HG03354 (cell line): Measurements from ENCODE around the gene PTPN7.

Experiments used
- ATAC-seq: cut with Tn5 transposase; IDR thresholded peaks from one replicate; pipeline ENCODE4 v1.9.1; 2021; ENCODE audit warnings: mild to moderate bottlenecking; ENCODE audit not compliant: unreplicated experiment, poor library complexity, severe bottlenecking

Gene PTPN7

DNA sequence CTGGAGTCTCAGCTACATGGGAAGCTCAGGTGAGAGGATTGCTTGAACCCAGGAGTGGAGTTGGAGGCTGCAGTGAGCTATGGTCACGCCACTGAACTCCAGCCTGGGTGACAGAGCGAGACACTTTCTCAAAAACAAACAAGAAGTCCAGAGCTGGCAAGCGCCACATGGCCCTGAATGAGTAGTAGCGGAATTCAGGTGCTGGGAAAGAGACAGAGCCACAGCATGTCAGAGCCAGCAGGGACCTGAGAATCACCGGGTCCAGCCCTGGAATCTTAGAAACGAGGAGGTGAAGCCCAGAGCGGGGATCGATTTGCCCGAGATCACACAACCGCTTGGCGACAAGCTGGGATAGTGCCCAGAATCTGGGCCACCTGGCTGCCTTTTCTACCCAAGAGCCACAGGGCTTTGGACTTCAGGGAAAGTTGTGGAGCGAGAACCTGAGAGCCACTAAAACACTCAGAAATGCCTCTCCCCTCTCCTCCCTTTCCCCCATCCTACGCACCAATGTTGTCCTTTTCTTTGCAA, 25.7 kb downstream of the PTPN7 start:
- ATAC-seq: no peak

- ATAC-seq: no peak
Observed at GRCh38 chr1:202133989-202134388, 26.4 kb downstream of the PTPN7 start.

DNA sequence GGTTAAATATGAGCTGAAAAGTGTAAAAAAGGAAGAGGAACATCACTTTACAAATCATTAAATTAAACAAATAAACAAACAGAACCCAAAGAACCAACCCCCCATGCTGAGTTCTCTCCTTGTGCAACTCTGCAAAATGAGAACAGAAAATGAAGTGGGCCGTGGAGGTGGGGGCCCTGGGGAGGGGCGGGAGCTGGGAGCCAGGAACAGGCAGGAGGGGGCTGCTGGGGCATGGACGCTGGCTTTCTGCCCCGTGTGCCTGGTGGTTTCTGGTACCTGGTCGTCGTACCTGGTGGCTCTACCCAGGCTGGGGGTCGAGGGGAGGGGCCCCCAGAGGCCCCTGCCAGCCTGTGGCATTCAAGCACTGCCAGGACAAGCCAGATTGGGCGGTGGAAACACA, 26.9 kb downstream of the PTPN7 start:
- no peak for ATAC-seq

DNA sequence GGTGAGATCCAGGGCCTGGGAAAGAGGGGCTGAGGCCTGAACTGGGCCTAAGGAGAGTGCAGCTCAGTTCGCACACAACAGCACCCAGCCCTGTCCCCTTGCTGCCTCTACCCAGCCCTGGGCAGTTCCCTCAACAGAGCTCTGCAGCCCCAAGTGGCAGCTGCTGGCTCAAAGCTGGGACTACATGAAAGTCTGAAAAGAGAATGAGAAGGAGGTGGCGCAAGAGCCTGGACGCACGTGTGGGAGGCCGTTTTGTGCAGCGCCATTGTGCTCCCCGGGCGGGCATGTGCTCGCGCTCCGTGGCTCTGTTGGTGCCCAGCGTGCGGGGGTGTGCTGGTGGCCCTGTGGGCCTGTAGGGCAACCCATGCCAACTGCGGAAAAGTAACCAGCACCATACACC, 27.4 kb downstream of the PTPN7 start:
- ATAC-seq: no peak

- no peak for ATAC-seq
Observed at GRCh38 chr1:202131956-202132821, 28.2 kb downstream of the PTPN7 start.

GRCh38 chr1:202130816-202131522, 29.4 kb downstream of the PTPN7 start:
- ATAC-seq: no peak

DNA sequence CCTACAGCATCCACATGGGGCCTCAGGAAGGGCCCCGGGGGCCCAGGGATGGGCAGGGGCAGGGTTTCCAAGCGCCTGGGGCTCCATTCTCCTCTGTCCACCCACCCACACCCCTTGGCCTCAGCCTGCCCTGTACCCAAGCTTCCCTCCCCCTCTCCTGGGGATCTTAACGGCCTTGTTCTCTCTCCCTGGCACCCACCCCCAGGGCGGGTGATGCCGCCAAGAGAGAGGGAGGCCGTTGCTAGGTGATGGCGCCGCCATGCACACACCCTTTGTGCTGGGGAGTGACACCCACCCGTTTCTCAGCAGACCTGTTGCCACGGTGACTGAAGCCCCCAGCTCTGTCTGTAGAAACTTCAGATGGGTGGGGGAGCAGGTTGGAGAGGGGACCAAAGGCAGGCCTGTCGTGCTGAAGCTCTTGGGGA, 30.1 kb downstream of the PTPN7 start:
- ATAC-seq: no peak

GRCh38 chr1:202129453-202130296, 30.7 kb downstream of the PTPN7 start:
- ATAC-seq: no peak

- no peak for ATAC-seq
Observed at GRCh38 chr1:202127836-202128622, 32.4 kb downstream of the PTPN7 start.

GRCh38 chr1:202127061-202127460, 33.3 kb downstream of the PTPN7 start:
- no peak for ATAC-seq

GRCh38 chr1:202126426-202126825, 34.0 kb downstream of the PTPN7 start:
- no peak for ATAC-seq

- no peak for ATAC-seq
Observed at GRCh38 chr1:202125611-202126010, 34.8 kb downstream of the PTPN7 start.

- ATAC-seq: no peak
Observed at GRCh38 chr1:202124142-202124541, 36.3 kb downstream of the PTPN7 start.

DNA sequence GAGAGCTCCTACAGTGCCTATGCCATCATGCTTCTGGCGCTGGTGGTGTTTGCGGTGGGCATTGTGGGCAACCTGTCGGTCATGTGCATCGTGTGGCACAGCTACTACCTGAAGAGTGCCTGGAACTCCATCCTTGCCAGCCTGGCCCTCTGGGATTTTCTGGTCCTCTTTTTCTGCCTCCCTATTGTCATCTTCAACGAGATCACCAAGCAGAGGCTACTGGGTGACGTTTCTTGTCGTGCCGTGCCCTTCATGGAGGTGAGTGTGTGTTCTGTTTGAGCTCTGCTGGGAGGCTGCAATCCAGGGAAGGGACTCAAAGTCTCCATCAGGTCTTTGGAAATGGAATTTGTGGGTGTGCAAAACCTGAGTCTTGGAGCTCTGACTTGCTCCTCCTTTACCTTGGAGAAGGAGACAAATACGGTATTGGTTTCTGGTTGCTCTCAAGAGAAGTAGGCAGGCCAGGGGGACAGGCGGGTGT, 37.0 kb downstream of the PTPN7 start:
- no peak for ATAC-seq

DNA sequence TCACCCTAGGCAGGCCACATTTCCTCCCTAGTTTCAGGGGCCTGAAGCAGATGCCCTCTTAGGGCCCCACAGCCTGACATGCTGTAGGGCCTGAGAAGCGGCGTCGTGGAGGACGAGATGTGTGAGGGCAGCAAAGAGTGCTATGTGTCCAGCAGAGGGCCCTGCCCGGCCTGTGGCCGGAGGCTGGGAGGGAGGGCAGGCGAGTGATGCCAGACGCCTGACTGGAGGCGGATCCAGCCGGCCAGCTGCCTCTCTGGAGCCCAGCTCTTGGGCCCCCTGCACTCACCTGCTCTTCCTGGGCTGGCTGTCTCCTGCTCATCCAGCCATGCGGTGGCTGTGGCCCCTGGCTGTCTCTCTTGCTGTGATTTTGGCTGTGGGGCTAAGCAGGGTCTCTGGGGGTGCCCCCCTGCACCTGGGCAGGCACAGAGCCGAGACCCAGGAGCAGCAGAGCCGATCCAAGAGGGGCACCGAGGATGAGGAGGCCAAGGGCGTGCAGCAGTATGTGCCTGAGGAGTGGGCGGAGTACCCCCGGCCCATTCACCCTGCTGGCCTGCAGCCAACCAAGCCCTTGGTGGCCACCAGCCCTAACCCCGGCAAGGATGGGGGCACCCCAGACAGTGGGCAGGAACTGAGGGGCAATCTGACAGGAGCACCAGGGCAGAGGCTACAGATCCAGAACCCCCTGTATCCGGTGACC, 37.6 kb downstream of the PTPN7 start, which contains the start of gene GPR37L1:
GPR37L1 (plus strand) TSS at position 279 of the 697 bp plus-strand sequence; CDS start at position 326, 47 bp downstream.
- no peak for ATAC-seq

DNA sequence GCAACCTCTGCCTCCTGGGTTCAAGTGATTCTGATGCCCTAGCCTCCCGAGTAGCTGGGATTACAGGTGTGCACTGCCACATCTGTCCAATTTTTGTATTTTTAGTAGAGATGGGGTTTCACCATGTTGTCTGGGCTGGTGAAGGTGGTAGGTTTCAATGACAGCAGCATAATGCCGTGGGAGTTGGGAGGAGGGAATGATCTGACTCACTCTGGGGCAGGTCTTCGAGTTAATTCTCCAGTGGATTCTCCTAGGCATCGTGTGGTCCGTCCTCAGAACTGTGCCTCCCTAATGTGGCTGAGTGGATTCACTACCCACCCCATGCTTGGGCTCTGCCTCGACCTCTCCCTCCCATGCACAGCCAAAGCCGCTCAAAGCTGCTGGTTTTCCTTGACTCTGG, 39.4 kb downstream of the PTPN7 start:
- ATAC-seq: no peak

- no peak for ATAC-seq
Observed at GRCh38 chr1:202117898-202118371, 42.5 kb downstream of the PTPN7 start.

GRCh38 chr1:202116287-202116686, 44.1 kb downstream of the PTPN7 start:
- ATAC-seq: no peak
